ENCODE measurements around the gene IGSF9B.

- TF ChIP-seq CTCF (IDR thresholded peaks at IDR 0.05) (no peak), POLR2AphosphoS5 (IDR thresholded peaks at IDR 0.05; ENCODE audit: low read depth, low read length) (no peak)
Measured at GRCh38 chr11:133898031-133898769, 58.6 kb downstream of the IGSF9B start.

All from Panc1 (cell line).